Ishikawa (cell line): ENCODE data around the gene SLC12A5.

Experiments
- CEBPB ChIP-seq: IDR thresholded peaks from 2 replicates; pipeline ENCODE4 v1.6.1; 2012
- CREB1 ChIP-seq: IDR thresholded peaks from 2 replicates; pipeline ENCODE4 v1.6.1; 2012; ENCODE audit warnings: low read depth
- EGR1 ChIP-seq: IDR thresholded peaks from 2 replicates; pipeline ENCODE4 v1.6.1; 2012
- EP300 ChIP-seq: IDR thresholded peaks from 2 replicates; pipeline ENCODE4 v1.6.1; 2012; ENCODE audit warnings: borderline replicate concordance
- FOXM1 ChIP-seq: IDR thresholded peaks from 2 replicates; pipeline ENCODE4 v1.6.1; 2012; ENCODE audit warnings: low read depth, borderline replicate concordance
- NFIC ChIP-seq: IDR thresholded peaks from 2 replicates; pipeline ENCODE4 v1.6.1; 2012
- RAD21 ChIP-seq: IDR thresholded peaks from 2 replicates; pipeline ENCODE4 v1.6.1; 2012; ENCODE audit warnings: low read depth
- REST ChIP-seq: IDR thresholded peaks from 2 replicates; pipeline ENCODE4 v1.6.1; 2012; ENCODE audit warnings: low read depth, mild to moderate bottlenecking
- TAF1 ChIP-seq: IDR thresholded peaks from 2 replicates; pipeline ENCODE4 v1.6.1; 2012; ENCODE audit warnings: low read depth, mild to moderate bottlenecking
- TCF12 ChIP-seq: IDR thresholded peaks from 2 replicates; pipeline ENCODE4 v1.6.1; 2012; ENCODE audit warnings: low read depth
- TEAD4 ChIP-seq: IDR thresholded peaks from 2 replicates; pipeline ENCODE4 v1.6.1; 2012
- USF1 ChIP-seq: IDR thresholded peaks from 2 replicates; pipeline ENCODE4 v1.6.1; 2012
- YY1 ChIP-seq: IDR thresholded peaks from 2 replicates; pipeline ENCODE4 v1.6.1; 2012; ENCODE audit warnings: low read depth
- ZBTB7A ChIP-seq: IDR thresholded peaks from 2 replicates; pipeline ENCODE4 v1.6.1; 2012; ENCODE audit warnings: low read depth
- TF ChIP-seq, protein P1 (sequence below): IDR thresholded peaks from 2 replicates; pipeline ENCODE4 v1.6.1; 2012

SLC12A5 gene

DNA sequence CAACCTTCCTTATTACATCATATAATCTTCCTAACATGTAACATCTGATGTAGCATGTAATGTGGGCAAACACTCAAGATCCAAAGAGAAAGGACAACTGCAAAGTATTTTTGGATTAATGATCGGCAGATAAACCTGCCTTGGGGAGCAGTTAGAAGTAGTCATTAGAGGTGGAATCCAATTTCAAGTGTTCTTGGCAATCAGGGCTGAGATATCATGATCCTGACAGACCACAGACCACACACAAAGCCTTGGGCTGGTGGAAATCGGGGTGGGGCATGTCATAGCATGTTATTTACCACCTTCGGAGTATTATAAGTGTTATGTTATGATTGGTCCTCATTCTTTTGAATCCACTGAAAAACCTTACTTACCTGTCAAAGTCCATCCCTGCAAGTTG lies 44.4 kb downstream of the SLC12A5 start:
- TF ChIP-seq CEBPB (no peak), YY1 (no peak), CREB1 (no peak), USF1 (no peak), EP300 (no peak), REST (no peak), RAD21 (no peak)

GRCh38 chr20:46074006-46074405 lies 45.0 kb downstream of the SLC12A5 start:
- TF ChIP-seq EP300 (no peak), EGR1 (no peak), CEBPB (no peak), NFIC (no peak), CREB1 (no peak)

- TF ChIP-seq TAF1 (no peak), FOXM1 (no peak), REST (no peak), RAD21 (no peak), TEAD4 (no peak), ZBTB7A (no peak), EGR1 (no peak), USF1 (no peak), NFIC (no peak), EP300 (no peak), YY1 (no peak), TCF12 (no peak), CREB1 (no peak), CEBPB (no peak)
- TF ChIP-seq, protein P1, sequence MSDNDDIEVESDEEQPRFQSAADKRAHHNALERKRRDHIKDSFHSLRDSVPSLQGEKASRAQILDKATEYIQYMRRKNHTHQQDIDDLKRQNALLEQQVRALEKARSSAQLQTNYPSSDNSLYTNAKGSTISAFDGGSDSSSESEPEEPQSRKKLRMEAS: no peak
Measured at GRCh38 chr20:46076806-46077205, 47.8 kb downstream of the SLC12A5 start.

DNA sequence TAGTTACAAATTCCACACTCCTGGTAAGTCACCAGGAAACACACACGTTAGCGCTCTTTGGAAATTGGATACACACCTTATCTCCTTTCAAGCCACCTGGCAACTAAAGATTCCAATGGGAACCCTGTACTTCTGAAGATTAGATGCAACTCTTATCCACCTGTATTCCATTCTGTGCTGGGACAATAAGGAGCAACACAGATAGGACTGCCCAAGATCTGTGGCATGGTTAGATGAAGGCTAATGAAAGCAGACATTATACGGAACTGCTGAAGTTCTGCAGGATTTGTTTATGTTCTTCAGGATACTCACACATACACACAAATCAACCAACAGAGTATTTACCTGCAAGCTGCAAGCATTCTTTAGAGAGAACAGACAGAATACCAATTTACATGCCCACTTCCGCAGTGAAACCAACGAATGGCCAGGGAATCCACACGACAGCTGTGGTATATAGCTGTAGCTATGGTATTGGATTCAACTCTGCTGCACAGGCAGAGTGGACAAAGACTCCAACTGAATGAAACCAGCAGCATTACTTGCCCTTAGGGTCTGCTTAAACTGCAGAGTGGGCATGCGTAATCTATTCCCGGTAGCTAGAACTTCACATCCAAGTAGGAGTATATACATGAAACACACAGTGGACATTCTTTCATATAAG lies 48.8 kb downstream of the SLC12A5 start:
- TF ChIP-seq CREB1 (no peak), RAD21 (no peak), ZBTB7A (no peak), TEAD4 (no peak), EP300 (no peak), NFIC (no peak), USF1 (no peak), TAF1 (no peak), TCF12 (no peak), EGR1 (no peak), YY1 (no peak)

GRCh38 chr20:46078954-46079353 lies 49.9 kb downstream of the SLC12A5 start:
- TF ChIP-seq NFIC (no peak), EGR1 (no peak), TEAD4 (no peak)

DNA sequence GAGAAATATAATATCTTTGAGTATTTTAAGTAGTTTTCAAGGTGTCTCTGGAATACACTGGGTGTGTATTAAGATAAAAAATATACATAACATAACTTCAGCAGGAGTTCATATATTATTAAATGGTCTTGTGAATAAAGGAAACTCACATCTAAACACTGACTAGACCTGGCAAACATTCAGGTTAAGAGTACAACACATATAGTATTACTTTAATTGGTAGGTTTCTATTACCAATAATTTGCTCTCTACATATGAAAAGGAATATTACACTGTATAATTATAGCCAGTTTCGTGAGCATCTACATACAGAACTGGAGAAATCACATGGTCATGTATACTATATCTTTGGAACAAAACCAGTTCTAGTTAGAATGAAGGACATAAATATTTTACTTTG lies 52.1 kb downstream of the SLC12A5 start:
- TF ChIP-seq NFIC: no peak
- no peak for TF ChIP-seq TCF12
- TF ChIP-seq REST: no peak
- no peak for TF ChIP-seq TAF1
- TF ChIP-seq EGR1: no peak
- TF ChIP-seq FOXM1: no peak
- TF ChIP-seq ZBTB7A: no peak
- TF ChIP-seq, protein P1: no peak
- no peak for TF ChIP-seq YY1
- no peak for TF ChIP-seq USF1
- no peak for TF ChIP-seq TEAD4
- no peak for TF ChIP-seq CEBPB
- no peak for TF ChIP-seq CREB1
